NCI-H2171 (cell line): ENCODE results near the gene EPHB3.
"Not testable (repeated sequence)": the region's sequence is repeated elsewhere in the genome, so short reads cannot be mapped to it uniquely, and the experiment has no call there.

Experiments
- DNase-seq: peaks from one replicate; lab custom pipeline; 2025; lab: John Stamatoyannopoulos, UW

EPHB3 gene

GRCh38 chr3:184600685-184601377, 39.2 kb downstream of the EPHB3 start:
- DNase-seq = peak; percentile 26

GRCh38 chr3:184601576-184602371, 40.2 kb downstream of the EPHB3 start:
- DNase-seq = no peak

GRCh38 chr3:184602372-184603150, 41.0 kb downstream of the EPHB3 start:
- DNase-seq = peak; percentile 13

- no peak for DNase-seq
These were observed 41.8 kb downstream of the EPHB3 start for GRCh38 chr3:184603151-184604030.

GRCh38 chr3:184604039-184604601, 42.5 kb downstream of the EPHB3 start:
- no peak for DNase-seq

- DNase-seq = no peak
These were observed 43.2 kb downstream of the EPHB3 start for GRCh38 chr3:184604615-184605290.

GRCh38 chr3:184608209-184608608, 46.6 kb downstream of the EPHB3 start:
- DNase-seq = no peak

- no peak for DNase-seq
These were observed 48.1 kb downstream of the EPHB3 start for GRCh38 chr3:184609476-184610244.

GRCh38 chr3:184610245-184610871, 48.8 kb downstream of the EPHB3 start:
- no peak for DNase-seq

GRCh38 chr3:184611607-184612281, 50.2 kb downstream of the EPHB3 start:
- no peak for DNase-seq

GRCh38 chr3:184615396-184615795, 53.8 kb downstream of the EPHB3 start:
- no peak for DNase-seq

GRCh38 chr3:184616436-184616835, 54.9 kb downstream of the EPHB3 start:
- no peak for DNase-seq

GRCh38 chr3:184617306-184617705, 55.7 kb downstream of the EPHB3 start:
- DNase-seq = not testable (repeated sequence)

- no peak for DNase-seq
These were observed 57.2 kb downstream of the EPHB3 start for GRCh38 chr3:184618811-184619210.

GRCh38 chr3:184619369-184619768, 57.8 kb downstream of the EPHB3 start:
- no peak for DNase-seq

GRCh38 chr3:184619787-184620430, 58.3 kb downstream of the EPHB3 start:
- DNase-seq = no peak

- no peak for DNase-seq
These were observed 59.0 kb downstream of the EPHB3 start for GRCh38 chr3:184620475-184621119.

GRCh38 chr3:184622156-184622555, 60.6 kb downstream of the EPHB3 start:
- DNase-seq = not testable (repeated sequence)
